ENCODE results near the gene CXXC1. TPM values are rescaled to one million over a fixed set of nuclear protein-coding genes. Genes with fewer than 3 reads are reported as not detected.

The CXXC1 gene
- total and polyA plus RNA-seq, 2 of the 13 experiments (the other 11 are each of a cell fraction or from before 2014, with no cell fraction given), result 32.9 to 39.0 TPM

GRCh38 chr18:50287441-50288347 lies at the start of gene CXXC1 (continued):
- TF ChIP-seq AHDC1 (CRISPR knock-in tag; IDR thresholded peaks at IDR 0.05; ENCODE audit: borderline replicate concordance), result no peak; the same call in 1 of the 2 replicates
- TF ChIP-seq CC2D1A (CRISPR knock-in tag; IDR thresholded peaks at IDR 0.05), result no peak
- no peak for TF ChIP-seq PREB (CRISPR knock-in tag; IDR thresholded peaks at IDR 0.05)
- TF ChIP-seq ZNF335 (CRISPR knock-in tag; IDR thresholded peaks at IDR 0.05), result peak; percentile 97
- TF ChIP-seq, protein P1, sequence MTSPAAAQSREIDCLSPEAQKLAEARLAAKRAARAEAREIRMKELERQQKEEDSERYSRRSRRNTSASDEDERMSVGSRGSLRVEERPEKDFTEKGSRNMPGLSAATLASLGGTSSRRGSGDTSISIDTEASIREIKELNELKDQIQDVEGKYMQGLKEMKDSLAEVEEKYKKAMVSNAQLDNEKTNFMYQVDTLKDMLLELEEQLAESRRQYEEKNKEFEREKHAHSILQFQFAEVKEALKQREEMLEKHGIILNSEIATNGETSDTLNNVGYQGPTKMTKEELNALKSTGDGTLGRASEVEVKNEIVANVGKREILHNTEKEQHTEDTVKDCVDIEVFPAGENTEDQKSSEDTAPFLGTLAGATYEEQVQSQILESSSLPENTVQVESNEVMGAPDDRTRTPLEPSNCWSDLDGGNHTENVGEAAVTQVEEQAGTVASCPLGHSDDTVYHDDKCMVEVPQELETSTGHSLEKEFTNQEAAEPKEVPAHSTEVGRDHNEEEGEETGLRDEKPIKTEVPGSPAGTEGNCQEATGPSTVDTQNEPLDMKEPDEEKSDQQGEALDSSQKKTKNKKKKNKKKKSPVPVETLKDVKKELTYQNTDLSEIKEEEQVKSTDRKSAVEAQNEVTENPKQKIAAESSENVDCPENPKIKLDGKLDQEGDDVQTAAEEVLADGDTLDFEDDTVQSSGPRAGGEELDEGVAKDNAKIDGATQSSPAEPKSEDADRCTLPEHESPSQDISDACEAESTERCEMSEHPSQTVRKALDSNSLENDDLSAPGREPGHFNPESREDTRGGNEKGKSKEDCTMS (CRISPR knock-in tag; conservative IDR thresholded peaks at IDR 0.05), result no peak
- peak; percentile 90; the same call in 1 of the 2 replicates for TF ChIP-seq IRF2 (CRISPR knock-in tag; IDR thresholded peaks at IDR 0.05)
- TF ChIP-seq FOXK2 (IDR thresholded peaks at IDR 0.05), result peak; percentile 35; the same call in 1 of the 2 replicates
- no peak for TF ChIP-seq ZSCAN12 (CRISPR knock-in tag; IDR thresholded peaks at IDR 0.05)
- TF ChIP-seq ZNF674 (CRISPR knock-in tag; IDR thresholded peaks at IDR 0.05; ENCODE audit: low read depth), result no peak
- peak; percentile 92 for TF ChIP-seq ZEB1 (IDR thresholded peaks at IDR 0.05; ENCODE audit: insufficient replicate concordance, low read depth)
- TF ChIP-seq, protein P2, sequence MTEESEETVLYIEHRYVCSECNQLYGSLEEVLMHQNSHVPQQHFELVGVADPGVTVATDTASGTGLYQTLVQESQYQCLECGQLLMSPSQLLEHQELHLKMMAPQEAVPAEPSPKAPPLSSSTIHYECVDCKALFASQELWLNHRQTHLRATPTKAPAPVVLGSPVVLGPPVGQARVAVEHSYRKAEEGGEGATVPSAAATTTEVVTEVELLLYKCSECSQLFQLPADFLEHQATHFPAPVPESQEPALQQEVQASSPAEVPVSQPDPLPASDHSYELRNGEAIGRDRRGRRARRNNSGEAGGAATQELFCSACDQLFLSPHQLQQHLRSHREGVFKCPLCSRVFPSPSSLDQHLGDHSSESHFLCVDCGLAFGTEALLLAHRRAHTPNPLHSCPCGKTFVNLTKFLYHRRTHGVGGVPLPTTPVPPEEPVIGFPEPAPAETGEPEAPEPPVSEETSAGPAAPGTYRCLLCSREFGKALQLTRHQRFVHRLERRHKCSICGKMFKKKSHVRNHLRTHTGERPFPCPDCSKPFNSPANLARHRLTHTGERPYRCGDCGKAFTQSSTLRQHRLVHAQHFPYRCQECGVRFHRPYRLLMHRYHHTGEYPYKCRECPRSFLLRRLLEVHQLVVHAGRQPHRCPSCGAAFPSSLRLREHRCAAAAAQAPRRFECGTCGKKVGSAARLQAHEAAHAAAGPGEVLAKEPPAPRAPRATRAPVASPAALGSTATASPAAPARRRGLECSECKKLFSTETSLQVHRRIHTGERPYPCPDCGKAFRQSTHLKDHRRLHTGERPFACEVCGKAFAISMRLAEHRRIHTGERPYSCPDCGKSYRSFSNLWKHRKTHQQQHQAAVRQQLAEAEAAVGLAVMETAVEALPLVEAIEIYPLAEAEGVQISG (CRISPR knock-in tag; IDR thresholded peaks at IDR 0.05), result peak; percentile 98
- peak; percentile 64 for TF ChIP-seq ZNF781 (CRISPR knock-in tag; IDR thresholded peaks at IDR 0.05; ENCODE audit: borderline replicate concordance, not compliant biosample characterization)
- TF ChIP-seq SALL2 (CRISPR knock-in tag; IDR thresholded peaks at IDR 0.05), result peak; percentile 72
- no peak for TF ChIP-seq ZBTB46 (CRISPR knock-in tag; IDR thresholded peaks at IDR 0.05; ENCODE audit: borderline replicate concordance)
